NCI-H1092 treated with DMSO at 0.1 percent for 48 hours (cell line): ENCODE measurements around the gene ATXN2L.
"Not testable (repeated sequence)": the region's sequence is repeated elsewhere in the genome, so short reads cannot be mapped to it uniquely, and the experiment has no call there.

Experiments
- DNase-seq: peaks from one replicate; lab custom pipeline; 2025; lab: John Stamatoyannopoulos, UW

Gene ATXN2L

GRCh38 chr16:28872952-28873351, 50.2 kb downstream of the ATXN2L start:
- no peak for DNase-seq

DNA sequence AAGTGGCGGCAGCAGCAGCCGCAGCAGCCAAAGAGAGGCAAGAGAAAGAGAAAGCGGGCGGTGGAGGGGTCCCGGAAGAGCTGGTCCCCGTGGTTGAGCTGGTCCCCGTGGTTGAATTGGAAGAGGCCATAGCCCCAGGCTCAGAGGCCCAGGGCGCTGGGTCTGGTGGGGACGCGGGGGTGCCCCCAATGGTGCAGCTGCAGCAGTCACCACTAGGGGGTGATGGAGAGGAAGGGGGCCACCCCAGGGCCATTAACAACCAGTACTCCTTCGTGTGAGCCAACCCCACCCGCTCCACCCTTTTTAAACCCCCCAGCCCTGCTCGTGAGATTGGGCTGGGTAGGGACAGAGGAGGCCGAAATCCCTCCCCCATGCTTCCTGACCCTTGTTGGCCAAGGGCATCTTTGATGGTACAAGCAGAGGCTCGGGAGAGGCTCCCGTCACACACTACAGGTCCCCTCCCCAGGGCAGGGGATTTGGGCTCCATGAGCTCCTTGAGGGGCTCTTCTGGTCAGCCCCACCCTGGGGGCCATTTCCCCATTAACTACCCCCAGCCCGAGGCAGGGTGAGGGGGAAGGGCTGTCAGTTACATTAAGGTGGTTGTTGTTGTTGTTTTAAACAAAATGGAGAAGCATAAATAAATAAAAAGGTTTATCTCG, 50.9 kb downstream of the ATXN2L start:
- no peak for DNase-seq

DNA sequence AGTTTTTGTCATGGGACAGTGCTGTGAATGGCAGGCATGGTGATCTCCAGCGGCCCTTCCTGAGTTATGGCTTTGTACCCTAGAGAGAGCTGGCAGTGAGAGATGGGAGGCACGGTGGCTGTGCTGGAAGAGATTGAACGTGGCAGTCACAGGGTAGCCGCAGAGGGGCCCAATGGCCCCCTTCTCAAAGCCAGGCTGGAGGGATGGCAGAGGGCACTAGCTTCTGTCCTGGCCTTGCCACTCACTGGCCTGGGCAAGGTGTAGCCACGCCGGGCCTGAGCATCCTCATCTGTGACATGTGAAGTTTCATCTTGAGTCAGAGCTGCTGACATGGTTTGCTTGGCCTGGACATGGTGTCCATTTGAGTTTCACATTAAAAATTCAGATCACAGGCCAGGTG, 51.6 kb downstream of the ATXN2L start:
- no peak for DNase-seq

GRCh38 chr16:28875134-28876018, 52.6 kb downstream of the ATXN2L start:
- DNase-seq: no peak

DNA sequence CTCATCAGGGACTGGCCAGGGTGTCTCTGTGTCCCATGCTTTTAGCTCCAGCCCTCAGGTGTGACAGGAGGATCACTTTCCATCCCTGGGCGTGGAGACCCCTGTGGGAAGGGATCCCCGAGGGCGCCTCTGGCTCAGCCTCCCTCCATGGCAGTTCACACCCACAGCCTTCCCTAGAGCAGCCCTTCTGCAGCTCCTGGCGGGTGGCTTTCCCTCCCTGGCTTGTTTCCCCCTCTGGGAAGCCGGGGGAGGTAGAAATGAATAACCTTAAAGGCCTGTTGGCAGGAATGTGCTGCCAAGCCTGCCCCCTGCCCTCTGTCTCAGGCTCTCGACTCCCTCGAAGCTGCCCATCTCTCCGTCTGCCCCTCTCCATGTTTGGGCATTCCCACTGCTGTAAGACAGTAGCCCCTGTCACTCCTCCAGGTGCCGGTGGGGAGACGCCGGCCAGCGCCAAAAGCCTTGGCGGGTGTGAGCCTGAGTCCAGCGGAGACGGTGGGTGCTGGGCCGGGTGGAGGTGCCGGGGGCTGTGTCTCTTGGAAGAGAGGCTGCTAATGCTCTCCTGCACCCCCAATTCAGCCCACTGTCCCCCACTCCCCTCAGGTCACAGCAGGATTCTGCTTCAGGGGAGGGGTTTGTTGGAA, 53.3 kb downstream of the ATXN2L start:
- DNase-seq: no peak

DNA sequence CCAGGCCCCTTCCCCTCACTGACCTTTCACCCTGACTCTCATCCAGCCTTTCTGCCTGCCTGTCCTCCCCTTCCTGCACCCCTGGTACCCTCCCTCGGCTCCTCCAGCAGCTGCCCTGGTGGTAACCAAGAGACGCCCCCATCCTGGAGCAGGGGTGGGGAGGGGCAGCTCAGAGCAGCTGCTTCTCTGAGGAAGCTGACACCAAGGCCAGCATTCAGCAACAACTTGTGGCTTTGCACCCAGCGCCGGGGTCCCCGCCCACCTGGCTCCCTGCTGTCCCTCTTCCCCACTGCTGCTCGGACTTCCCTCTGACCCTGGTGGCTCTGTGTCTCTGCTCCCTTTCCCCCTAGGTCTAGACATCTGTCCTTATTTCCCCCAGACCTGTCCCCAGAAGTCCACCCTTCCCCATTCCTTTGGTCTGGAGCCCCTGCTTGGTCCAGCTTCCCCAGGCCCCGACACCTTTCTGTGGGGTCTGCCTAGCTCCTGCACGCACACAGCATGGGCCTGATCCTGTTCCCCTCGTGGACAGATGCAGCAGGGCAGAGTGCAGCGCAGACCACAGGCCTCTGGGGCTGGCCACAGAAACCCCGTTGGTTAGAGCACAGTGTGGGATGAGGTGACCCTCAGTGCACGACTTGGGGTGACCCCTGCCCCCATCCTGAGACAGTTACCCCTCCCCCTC, 54.3 kb downstream of the ATXN2L start:
- no peak for DNase-seq

DNA sequence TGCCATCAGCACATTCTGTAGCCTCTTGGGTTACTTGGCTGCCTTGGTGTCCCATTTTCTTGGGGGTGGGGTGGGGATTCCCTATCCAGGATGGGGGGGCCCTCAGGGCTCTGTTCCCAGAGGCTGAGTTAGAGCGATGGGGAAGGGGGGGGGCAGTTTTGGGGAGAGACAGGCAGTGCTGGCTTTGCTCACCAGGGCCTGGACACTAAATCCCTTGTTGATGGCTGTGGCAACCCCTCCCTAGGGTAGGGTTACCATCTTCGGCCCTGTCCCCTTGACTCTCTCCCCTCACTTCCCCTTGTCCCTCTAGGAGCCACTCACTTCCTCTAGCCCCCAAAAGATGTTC, 54.8 kb downstream of the ATXN2L start:
- DNase-seq: no peak

- DNase-seq: no peak
Measured at GRCh38 chr16:28878083-28878926, 55.5 kb downstream of the ATXN2L start, which contains the start of gene ATP2A1. Gene ATP2A1 (plus strand): TSS chr16:28878488. CDS start chr16:28878672, 184 bp downstream.

DNA sequence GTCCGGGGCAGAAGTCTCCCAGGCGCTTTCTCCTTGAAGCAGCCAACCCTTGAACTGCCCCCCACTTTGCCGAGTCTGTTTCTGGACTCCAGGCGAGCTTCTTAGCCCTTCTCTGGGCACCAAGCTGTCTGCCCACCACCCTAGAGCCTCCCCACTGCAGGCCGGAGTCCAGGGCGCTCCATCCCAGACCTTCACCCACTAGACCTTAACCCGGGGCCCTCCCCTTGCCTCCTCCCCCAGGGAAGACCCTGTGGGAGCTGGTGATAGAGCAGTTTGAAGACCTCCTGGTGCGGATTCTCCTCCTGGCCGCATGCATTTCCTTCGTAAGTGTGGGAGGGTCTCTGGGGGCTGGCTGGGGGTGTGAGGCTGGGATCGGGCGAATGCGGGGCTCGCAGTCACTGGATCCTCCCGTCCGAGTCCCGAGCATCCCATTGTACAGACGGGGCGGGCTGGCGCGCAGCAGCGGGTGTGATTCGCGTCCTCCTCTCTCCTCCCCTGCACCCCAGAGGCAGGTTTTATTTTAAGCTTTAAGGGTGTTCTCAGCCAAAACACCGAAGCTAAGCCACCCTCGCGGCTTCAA, 56.6 kb downstream of the ATXN2L start:
- DNase-seq: no peak

DNA sequence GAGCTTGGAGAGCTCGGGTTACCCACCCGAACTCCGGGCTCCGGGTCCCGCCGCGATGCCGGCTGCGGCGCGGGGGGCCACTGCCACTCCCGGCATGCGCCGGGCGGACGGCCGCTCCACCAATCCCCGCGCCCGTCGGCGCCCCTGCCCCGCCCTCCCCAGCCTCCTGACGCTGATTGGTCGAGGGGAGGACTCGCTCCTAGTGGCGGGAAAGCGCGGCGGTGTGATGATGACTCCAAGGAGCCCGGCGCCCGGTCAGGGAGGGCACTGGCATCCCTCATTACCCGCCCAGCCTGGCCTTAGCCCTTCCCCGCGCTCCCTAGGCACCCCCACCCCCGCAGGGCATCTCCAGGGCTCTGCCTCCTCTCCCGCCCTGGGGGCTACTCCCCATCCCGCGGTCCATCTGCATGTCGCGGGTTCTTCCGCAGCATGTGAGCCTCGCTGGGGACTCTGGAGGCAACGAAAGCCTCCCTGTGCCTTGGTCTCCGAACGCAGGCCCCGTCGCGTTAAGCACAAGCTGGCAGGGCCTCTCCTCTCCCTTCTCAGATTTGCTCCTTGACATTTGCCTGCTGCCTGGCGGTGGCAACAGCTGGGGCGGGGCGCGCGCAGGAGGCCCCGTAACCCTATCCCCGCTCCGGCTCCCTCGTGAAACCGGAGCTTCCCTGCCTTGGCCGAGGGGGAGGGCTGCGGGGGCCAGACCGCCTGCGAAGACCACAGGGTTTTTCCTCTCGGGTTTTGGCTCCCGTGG, 57.2 kb downstream of the ATXN2L start:
- DNase-seq: peak; percentile 85

DNA sequence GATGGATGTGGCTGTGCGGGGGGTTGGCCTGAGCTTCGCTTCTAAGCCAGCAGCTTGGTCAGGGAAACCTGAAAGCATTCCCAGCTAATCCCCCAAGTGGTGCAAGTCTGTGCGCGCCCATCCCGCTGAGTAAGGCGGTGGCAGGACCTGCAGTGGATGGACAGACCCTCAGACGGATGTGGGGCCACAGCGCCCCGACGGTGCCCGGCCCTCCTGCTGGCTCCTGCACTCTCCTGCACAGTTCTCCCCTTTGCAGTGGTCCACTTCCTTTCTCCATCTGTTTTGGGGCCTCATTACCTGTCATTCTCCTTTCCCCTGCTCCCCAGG, 57.8 kb downstream of the ATXN2L start:
- DNase-seq: no peak

DNA sequence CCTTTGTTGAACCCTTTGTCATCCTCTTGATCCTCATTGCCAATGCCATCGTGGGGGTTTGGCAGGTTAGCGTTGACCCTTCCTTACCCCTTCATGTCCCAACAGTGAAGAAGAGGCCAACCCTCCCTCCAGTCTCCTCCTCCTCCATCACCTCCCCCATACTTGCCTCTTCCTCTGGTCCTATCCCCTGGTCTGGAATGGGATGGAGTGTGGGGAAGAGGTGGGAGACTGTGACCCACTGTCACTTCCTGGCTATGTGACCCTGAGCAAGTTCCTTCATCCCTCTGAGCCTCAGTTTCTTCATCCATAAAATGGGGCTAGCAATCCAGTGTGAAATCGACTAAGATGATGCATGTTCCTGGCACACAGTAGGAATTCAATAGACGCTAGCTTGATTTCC, 58.2 kb downstream of the ATXN2L start:
- no peak for DNase-seq

- not testable (repeated sequence) for DNase-seq
Measured at GRCh38 chr16:28881565-28881964, 58.8 kb downstream of the ATXN2L start.

GRCh38 chr16:28882551-28883160, 59.9 kb downstream of the ATXN2L start:
- no peak for DNase-seq

- DNase-seq: no peak
Measured at GRCh38 chr16:28883221-28883996, 60.6 kb downstream of the ATXN2L start.

DNA sequence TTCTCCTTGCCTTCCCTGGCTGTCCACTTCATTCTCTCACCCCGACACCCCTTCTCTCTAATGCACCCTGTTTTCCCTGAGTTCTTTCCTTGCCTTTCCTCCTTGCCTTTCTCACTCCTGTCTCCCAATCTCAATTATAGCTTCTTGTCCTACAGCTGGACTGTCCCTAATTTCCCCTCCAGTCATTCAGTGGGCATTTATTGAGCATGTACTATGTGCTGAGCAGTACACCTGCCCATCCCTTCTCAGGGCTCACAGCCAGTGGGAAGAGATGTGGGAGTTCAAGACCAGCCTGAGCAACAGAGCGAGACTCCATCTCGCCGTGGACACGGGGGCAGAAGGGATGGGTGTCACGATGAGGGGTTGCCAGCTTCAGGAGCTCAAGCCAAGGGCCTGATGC, 61.2 kb downstream of the ATXN2L start:
- no peak for DNase-seq
